ENCODE measurements around the gene C1QL1. TPM values are rescaled to one million over a fixed set of nuclear protein-coding genes. Genes with fewer than 3 reads are reported as not detected.
"Not testable (repeated sequence)": the region's sequence is repeated elsewhere in the genome, so short reads cannot be mapped to it uniquely, and the experiment has no call there.

C1QL1 gene
- total RNA-seq, 1 donor from 2014 or later, result 0.13 TPM

- ATAC-seq (no peak), DNase-seq (ENCODE audit: low spot score) (no peak)
Observed at GRCh38 chr17:44966348-44967025, 1.6 kb downstream of the C1QL1 start.

- ATAC-seq, result no peak
Observed at GRCh38 chr17:44965481-44966234, 2.4 kb downstream of the C1QL1 start.

GRCh38 chr17:44961921-44962350 is 6.2 kb downstream of the C1QL1 start:
- ATAC-seq (no peak), DNase-seq (ENCODE audit: low spot score) (no peak)

More at GRCh38 chr17:44965481-44966234, 2.4 kb downstream of the C1QL1 start:
- no peak for DNase-seq (ENCODE audit: low spot score)

GRCh38 chr17:44960691-44961090 is 7.4 kb downstream of the C1QL1 start:
- DNase-seq (ENCODE audit: low spot score) (no peak), ATAC-seq (no peak)

GRCh38 chr17:44959821-44960531 is 8.1 kb downstream of the C1QL1 start:
- no peak for ATAC-seq
- DNase-seq (ENCODE audit: low spot score), result no peak

- peak; percentile 54 for ATAC-seq
- no peak for DNase-seq (ENCODE audit: low spot score)
Observed at GRCh38 chr17:44956998-44957981, 10.8 kb downstream of the C1QL1 start.

DNA sequence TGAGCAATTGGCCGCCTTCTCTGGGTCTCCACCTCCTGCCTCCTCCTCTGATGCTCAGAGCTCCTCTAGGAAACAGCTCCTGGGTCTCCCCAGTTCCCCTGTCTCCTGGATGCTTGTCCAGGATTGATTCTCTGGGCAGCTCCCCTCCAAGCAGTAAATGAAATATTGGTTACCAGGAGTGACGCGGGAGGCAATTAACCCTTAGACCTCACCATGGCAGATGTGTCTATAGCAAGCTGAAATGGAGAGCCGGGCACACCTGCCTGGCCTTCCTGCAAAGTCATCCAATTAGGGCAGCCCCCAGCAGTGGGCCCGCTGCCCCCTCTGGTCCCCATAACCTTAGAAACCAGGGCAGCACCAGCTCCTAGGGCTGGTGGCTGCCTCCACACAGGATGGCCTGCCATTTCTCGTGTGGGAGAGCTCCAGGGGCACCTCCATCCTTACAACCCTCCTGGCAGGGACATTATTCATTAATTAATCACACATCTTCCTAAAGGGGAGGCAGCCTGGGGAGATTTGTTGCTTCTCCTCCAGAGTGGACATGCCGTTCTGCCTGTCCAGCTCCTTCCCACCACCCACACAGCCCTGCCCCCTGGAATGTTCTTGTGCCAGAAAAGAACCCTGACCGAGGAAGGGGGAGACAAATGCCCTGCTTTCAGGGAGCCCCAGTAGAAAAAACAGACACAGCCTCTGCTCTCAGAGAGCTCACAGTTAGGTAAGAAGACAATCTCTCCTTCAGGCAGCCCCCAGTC is 12.3 kb downstream of the C1QL1 start:
- no peak for ATAC-seq
- DNase-seq (ENCODE audit: low spot score), result no peak

GRCh38 chr17:44952946-44953475 is 15.1 kb downstream of the C1QL1 start:
- DNase-seq (ENCODE audit: low spot score) (no peak), ATAC-seq (no peak)

DNA sequence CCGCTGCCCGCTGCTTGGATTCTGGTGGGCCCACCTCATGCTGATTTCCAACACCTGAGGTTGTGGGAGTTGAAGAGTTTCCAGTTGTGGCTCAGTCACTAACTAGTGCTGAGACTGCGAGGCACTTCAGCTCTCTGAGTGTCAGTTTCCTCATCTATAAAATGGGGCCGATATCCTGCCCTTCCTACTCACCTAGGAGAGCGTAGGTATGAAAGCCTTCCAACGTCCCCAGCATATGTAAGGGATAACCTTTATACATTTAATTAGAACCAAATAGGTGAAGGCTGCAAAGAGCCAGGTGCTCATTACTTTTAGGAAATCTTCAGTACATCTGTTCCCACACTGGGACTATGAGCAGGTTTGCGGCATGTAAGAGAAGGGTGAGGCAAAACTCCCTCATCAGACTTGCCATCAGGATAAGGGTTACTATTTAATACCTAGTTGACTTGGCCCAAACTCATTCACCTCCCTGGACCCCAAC is 19.7 kb downstream of the C1QL1 start:
- DNase-seq (ENCODE audit: low spot score) (no peak), ATAC-seq (no peak)

DNA sequence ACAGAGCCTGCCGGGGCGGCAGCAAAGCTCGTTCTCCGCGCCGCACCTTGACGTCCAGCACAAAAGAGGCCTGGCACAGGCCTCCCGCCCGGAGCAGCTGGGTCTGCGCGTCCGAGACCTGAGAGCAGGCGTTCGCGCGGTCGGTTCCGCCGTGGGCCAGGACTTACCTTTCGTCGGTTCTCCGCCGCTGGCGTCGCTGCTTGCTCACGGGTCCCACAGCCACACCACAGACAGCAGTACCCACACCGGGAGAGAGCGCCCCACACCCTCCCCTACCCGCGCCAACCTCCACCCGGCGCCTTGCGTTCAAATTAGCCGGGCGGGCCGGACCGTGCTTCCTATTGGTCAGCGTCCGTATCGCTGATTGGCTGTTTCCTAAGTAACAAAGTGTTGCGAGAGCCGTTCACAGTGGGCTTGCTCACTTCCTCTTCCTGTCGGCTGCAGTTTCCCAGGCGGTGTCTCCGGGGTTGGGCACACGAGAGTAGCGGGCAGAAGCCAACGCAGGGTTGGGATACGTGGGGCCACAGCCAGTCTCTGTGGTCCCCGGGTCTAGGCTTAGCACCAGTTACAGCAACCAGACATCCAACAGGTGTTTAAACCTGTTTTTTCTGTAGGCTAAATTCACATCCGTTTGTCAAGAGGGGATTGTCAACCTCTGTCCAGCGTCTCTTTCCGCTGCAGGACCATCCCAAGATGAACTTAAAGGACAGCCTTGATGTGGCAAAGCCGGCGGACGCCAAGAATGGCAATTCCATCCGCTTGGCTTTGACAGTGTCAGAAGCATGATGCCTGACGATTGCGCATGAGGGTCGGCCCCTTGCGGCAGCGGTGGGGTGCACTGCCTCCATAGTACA is 20.4 kb downstream of the C1QL1 start, which contains the start of gene KIF18B:
TSS of gene KIF18B (minus strand) at position 313 of the 854 bp plus-strand sequence. CDS start 11,429 bp downstream, outside the sequence.
- DNase-seq (ENCODE audit: low spot score), result peak; percentile 87
- peak; percentile 99 for ATAC-seq

DNA sequence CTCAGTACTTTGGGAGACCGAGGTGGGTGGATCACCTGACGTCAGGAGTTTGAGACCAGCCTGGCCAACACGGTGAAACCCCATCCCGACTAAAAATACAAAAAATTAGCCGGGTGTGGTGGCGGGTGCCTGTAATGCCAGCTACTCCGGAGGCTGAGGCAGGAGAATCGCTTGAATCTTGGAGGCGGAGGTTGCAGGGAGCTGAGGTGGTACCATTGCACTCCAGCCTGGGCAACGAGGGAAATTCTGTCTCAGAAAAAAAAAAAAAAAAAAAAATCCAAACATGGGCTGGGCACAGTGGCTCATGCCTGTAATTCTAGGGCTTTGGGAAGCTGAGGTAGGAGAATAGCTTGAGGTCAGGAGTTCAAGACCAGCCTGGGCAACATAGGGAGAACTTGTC is 22.5 kb downstream of the C1QL1 start:
- DNase-seq (ENCODE audit: low spot score); ATAC-seq: not testable (repeated sequence)

DNA sequence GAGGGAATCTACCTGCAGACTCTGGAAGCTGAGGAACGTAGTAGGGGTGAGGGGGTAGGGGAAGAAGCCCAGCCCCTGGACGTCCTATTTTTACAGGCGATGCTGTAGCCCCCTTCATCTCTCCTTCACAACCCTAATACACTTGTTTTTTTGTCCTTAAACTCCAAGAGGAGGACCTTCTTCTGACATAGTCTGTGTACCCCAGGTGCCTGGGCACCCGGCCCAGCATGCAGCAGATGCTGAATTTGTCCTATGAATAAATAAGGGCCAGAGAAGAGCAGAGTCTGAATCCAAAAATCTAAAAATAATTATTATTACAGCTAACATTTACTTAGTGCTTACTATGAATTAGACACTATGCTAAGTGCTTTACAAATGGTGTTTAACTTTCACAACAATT is 25.6 kb downstream of the C1QL1 start:
- ATAC-seq (no peak), DNase-seq (ENCODE audit: low spot score) (no peak)

DNA sequence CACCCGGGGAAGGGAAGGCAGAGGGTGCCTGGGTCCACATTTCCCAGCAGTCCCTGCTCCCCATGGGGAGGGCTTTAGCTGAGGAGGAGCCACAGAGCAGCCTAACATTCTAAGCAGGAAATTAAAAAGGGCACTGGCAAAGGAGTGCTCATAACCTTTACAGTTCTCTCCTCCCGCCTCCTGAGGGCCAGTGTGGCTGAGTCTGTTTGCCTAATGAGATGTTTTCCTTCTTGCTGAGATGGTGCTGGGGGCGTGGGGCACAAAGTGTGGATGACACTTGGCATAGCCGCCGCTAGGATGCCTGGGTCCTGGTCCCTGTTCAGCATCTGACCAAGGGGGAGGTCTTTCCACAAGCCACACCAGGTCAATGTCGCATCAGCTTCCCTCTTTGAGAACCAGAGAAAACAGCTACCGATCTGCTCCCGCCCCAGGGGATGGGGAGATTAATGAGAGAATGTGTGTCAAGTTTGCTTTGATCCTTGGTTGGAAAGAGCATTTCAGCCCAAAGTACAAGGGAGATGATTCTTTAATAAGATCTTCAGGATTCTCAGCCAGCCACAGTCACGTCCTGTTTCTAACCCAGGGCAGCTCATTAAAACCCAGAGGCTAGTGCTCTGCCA is 26.3 kb downstream of the C1QL1 start:
- ATAC-seq, result no peak
- DNase-seq (ENCODE audit: low spot score), result no peak

DNA sequence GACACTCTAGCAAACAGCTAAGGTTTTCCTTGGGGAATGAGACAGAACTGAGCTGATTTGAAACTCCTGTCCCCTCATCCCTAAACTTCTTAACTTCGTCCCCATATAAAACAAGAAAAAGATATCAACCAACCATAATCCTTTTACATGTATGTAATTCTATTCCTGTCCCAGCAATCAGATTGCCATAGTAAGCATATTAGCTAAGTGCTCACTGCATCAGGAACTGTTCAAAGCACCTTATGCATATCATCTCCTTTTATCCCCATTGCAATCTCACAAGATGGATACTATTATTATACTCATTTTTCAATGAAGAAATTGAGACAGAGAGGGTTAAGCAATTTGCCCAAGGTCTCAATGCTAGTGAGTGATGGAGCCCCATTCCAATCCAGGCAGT is 27.3 kb downstream of the C1QL1 start:
- ATAC-seq, result no peak
- DNase-seq (ENCODE audit: low spot score), result no peak

- DNase-seq (ENCODE audit: low spot score), result no peak
Observed at GRCh38 chr17:44940317-44940716, 27.8 kb downstream of the C1QL1 start.

DNA sequence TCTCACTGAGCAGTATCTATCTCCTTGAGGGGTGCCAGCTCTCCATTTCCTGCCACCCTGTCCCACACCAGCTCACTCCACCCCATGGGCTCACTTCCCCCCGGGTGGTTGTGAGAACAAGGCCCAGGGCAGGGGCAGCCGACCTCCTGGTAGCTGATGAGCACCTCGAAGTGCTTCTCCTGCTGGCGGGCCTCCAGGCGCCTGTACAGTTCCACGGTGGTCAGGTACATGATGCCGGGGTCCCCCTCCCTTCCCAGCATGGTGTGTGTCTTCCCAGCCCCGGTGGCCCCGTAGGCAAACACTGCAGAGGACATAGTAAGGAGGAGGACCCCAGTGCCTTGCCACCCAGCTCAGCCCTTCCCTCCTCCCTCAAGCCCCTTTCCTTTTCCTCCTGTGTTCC is 33.0 kb downstream of the C1QL1 start:
- no peak for ATAC-seq

More at GRCh38 chr17:44940317-44940716, 27.8 kb downstream of the C1QL1 start:
- ATAC-seq, result peak; percentile 19

GRCh38 chr17:44934745-44935105 is 33.4 kb downstream of the C1QL1 start:
- no peak for DNase-seq (ENCODE audit: low spot score)
- no peak for ATAC-seq

More for the DNA sequence above, 33.0 kb downstream of the C1QL1 start:
- DNase-seq (ENCODE audit: low spot score), result no peak

All from left lobe of liver (tissue), 2 donors.